ENCODE measurements around the gene RTTN.

- TF ChIP-seq CTCF (conservative IDR thresholded peaks at IDR 0.05; ENCODE audit: low read depth, low read length) (no peak), EZH2 (IDR thresholded peaks at IDR 0.05; ENCODE audit: borderline replicate concordance, low read depth, low read length, poor library complexity, severe bottlenecking) (no peak)
These were observed 146.6 kb downstream of the RTTN start for GRCh38 chr18:70058916-70059315.
